GM12874 (cell line): ENCODE data around the gene DPYD.

ENCODE experiments used
- TF ChIP-seq, protein P1 (sequence below): IDR thresholded peaks from 2 replicates; pipeline ENCODE4 v1.5.1; 2011; ENCODE audit warnings: low read depth, mild to moderate bottlenecking, control low read depth, low read length, moderate library complexity; ENCODE audit not compliant: insufficient read depth

DPYD gene

DNA sequence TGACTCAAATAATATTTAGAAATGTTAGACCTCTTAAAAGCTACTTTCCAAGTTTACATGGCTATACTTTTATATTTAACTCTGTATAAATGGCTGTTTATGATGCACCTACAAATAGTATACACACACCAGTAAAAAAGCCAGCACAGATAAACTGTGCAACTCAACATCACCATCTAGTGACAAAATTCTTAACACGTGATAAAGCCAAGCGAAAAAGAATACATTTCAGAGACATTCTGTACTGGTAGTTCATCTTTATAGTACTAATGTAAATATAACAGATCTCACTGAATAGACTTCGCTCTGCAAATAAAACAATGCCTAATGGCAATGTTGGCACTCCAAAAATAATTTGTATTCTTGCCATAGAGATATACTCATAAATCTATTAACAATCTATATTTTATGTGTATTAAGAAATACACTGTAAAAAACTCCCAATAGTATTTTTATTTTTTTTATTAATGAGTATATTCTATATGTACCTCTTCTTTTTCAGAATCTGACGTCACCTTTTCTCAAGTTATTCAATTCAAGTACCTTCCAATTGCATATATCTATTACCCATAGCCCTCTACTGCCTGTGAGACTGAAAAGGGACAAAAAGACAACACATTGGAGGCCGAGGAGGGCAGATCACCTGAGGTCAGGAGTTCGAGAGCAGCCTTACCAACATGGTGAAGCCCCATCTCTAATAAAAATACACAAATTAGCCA is 100.2 kb downstream of the DPYD start:
- TF ChIP-seq, protein P1, sequence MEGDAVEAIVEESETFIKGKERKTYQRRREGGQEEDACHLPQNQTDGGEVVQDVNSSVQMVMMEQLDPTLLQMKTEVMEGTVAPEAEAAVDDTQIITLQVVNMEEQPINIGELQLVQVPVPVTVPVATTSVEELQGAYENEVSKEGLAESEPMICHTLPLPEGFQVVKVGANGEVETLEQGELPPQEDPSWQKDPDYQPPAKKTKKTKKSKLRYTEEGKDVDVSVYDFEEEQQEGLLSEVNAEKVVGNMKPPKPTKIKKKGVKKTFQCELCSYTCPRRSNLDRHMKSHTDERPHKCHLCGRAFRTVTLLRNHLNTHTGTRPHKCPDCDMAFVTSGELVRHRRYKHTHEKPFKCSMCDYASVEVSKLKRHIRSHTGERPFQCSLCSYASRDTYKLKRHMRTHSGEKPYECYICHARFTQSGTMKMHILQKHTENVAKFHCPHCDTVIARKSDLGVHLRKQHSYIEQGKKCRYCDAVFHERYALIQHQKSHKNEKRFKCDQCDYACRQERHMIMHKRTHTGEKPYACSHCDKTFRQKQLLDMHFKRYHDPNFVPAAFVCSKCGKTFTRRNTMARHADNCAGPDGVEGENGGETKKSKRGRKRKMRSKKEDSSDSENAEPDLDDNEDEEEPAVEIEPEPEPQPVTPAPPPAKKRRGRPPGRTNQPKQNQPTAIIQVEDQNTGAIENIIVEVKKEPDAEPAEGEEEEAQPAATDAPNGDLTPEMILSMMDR = peak; percentile 28; the same call in 1 of the 2 replicates

DNA sequence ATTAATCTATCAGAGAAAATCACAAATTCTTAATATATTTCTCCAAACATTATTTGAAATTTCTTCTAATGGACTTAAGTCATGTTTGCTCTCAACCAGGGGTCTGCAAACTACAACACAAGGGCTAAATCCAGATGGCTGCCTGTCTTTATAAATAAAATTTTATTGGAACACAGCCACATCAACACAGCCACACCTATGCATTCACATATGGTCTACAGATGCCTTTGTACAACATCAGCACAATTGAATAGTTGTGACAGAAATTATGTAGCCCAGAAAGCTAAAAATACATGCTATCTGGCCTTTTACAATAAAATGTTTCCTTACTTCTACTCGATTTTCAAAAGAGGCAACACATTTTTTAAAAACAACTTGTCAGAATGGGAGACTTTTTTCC is 103.9 kb downstream of the DPYD start:
- TF ChIP-seq, protein P1 = no peak

DNA sequence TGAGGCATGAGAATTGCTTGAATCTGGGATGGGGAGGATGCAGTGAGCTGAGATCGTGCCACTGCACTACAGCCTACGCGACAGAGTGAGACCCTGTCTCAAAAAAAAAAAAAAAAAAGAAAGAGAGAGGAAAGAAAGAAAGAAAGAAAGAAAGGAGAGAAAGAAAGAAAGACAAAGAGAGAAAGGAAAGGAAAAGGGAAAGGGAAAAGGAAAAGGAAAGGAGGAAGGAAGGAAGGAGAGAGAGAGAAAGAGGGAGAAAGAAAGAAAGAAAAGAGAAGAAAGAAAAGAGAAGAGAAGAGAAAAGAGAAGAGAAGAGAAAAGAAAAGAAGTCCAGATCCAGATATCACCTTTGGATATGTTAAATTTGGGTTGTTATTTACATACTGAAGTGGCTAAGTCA is 106.0 kb downstream of the DPYD start:
- TF ChIP-seq, protein P1 = no peak

DNA sequence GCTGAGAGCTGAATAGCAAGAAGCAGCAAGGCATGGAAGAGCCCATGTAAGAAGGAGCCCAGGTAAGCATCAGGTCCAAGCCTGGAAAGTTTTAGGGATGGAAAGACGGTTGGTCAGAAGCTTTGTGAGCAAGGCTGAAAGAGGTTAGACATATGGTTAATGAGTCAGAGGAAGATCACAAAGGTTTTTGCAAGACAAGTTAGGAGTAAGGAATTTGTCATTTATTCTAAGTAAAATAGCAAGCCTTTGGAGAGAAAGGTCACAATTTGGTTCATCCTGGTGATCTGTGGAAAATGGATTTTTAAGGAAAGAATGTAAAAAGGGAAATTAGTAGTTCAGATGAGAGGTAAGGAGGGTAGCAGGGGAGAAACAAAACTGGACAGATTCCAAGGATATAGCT is 106.7 kb downstream of the DPYD start:
- TF ChIP-seq, protein P1 = no peak

DNA sequence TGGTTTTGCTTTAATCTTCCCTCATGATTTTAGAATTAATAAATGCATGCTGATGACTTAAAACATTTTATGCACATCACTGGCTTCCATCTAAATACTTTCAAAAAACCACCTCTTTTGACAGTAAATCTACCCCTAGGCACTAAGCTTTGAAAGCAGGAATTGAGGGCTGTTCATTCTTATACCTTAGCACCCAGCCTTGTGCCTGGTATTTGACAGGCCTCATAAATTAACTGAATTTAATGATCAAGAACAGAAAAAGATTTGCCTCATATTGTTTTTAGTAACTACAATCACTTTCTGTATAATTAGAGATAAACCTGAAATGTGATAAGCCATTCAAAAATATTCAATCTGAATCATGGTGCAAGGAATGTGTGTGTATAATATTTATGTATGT is 108.8 kb downstream of the DPYD start:
- TF ChIP-seq, protein P1 = no peak

DNA sequence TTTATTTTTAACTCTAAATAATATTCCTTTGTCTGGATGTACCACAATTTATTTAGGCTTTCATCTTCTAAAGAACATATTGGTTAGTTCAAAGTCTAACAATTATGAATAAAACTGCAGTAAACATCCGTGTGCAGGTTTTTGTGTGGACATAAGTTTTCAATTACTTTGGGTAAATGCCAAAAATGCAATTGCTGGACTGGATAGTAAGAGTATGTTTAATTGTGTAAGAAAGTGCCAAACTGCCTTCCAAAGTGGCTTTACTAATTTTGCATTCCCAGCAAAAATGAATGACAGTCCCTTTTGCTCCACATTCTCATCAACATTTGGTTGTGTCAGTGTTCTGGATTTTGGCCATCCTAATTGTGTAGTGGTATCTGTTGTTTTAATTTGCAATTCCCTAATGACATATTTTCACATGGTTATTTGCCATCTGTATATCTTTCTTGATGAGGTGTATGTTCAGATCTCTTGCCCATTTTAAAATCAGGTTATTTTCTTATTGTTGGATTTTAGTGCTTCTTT is 113.8 kb downstream of the DPYD start:
- TF ChIP-seq, protein P1 = no peak

DNA sequence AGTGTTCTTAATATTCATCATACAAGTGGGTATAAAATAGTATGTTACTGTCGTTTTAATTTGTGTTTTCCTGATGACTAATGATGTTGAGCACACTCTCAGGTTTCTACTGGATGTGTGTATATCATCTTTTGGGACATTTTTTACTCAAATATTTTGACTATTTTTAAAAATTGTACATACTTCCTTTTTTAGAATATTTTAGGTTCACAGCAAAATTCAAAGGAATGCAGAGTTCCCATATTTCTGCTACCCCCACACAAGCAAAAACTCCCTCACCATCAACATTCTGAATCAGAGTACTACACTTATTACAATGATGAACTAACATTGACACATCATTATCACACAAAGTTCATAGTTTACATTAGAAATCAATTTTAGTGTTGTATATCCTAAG is 114.5 kb downstream of the DPYD start:
- TF ChIP-seq, protein P1 = no peak
